Duodenal mucosa (tissue), 2 donors: Measurements from ENCODE around the gene UBL3.
A peak's percentile ranks its signal among the peaks of the same experiment; 100 is the strongest.

Experiments
- H3K27ac ChIP-seq: one replicate; pipeline ENCODE4 v1.7.0; 2013; ENCODE audit warnings: low read depth, low read length
- H3K27me3 ChIP-seq, 2 donors: one replicate each; pipeline ENCODE4 v1.7.0; 2013; ENCODE audit warnings: low read length in 2 of 2, control low read depth in 1 of 2; ENCODE audit not compliant: insufficient read depth in 2 of 2, control insufficient read depth in 1 of 2
- H3K36me3 ChIP-seq, 2 donors: one replicate each; pipeline ENCODE4 v1.7.0; 2013; ENCODE audit warnings: low read length in 2 of 2, control low read depth in 1 of 2; ENCODE audit not compliant: insufficient read depth in 2 of 2, control insufficient read depth in 1 of 2
- H3K4me1 ChIP-seq, 2 donors: one replicate each; pipeline ENCODE4 v1.7.0; 2013; ENCODE audit warnings: low read length in 2 of 2, control low read depth in 1 of 2; ENCODE audit not compliant: insufficient read depth in 2 of 2, control insufficient read depth in 1 of 2
- H3K4me3 ChIP-seq, 2 donors: one replicate each; pipeline ENCODE4 v1.7.0; 2013; ENCODE audit warnings: low read length in 2 of 2, low read depth in 1 of 2
- H3K9ac ChIP-seq, 2 donors: one replicate each; pipeline ENCODE4 v1.7.0; 2013; ENCODE audit warnings: low read length in 2 of 2, low read depth in 1 of 2
- H3K9me3 ChIP-seq, 2 donors: one replicate each; pipeline ENCODE4 v1.7.0; 2013; ENCODE audit warnings: low read length in 2 of 2, control low read depth in 1 of 2; ENCODE audit not compliant: control insufficient read depth in 1 of 2

Gene UBL3

GRCh38 chr13:29884671-29885430, 34.4 kb upstream of the UBL3 start:
- Histone ChIP-seq H3K9ac (no peak overlapping the region), H3K4me3 (no peak overlapping the region), H3K27ac (no peak overlapping the region)

GRCh38 chr13:29883941-29884518, 33.6 kb upstream of the UBL3 start:
- Histone ChIP-seq H3K9ac (no peak overlapping the region), H3K4me3 (no peak overlapping the region), H3K27me3 (no peaks in the 10 kb centered on the region), H3K27ac (no peak overlapping the region), H3K4me1 (peaks cover 5 to 22% of the 10 kb centered on the region in 2 donors), H3K36me3 (no peaks in the 10 kb centered on the region), H3K9me3 (no peaks in the 10 kb centered on the region)

More at GRCh38 chr13:29884671-29885430, 34.4 kb upstream of the UBL3 start:
- no peaks in the 10 kb centered on the region for H3K9me3 ChIP-seq
- peaks cover 5 to 22% of the 10 kb centered on the region in 2 donors for H3K4me1 ChIP-seq
- H3K27me3 ChIP-seq, result no peaks in the 10 kb centered on the region
- H3K36me3 ChIP-seq, result no peaks in the 10 kb centered on the region

DNA sequence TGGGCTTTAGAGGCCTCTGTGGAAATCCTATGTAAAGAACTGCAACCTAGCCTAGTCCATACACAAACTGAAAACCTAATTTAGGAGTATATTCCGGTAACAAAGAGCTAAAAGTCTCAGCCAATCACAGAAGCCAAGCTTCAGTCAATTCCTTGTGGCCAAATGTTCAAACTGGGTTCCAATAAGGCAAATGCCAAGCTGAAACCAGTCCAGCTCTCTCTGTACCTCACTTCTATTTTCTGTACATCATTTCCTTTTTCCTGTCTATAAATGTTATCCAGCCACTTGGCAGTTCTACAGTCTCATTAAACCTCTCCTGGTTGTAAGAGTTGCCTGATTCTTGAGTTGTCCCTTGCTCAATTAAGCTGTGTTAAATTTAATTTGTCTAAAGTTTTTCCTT, 31.7 kb upstream of the UBL3 start:
- no peaks in the 10 kb centered on the region for H3K9me3 ChIP-seq
- no peaks in the 10 kb centered on the region for H3K27me3 ChIP-seq
- H3K9ac ChIP-seq, result no peak overlapping the region
- H3K4me1 ChIP-seq, result peaks cover 5 to 32% of the 10 kb centered on the region in 2 donors
- no peak overlapping the region for H3K4me3 ChIP-seq
- H3K27ac ChIP-seq, result no peak overlapping the region
- no peaks in the 10 kb centered on the region for H3K36me3 ChIP-seq

GRCh38 chr13:29878101-29878500, 27.7 kb upstream of the UBL3 start:
- peaks cover 5 to 30% of the 10 kb centered on the region in 2 donors for H3K4me1 ChIP-seq
- no peaks in the 10 kb centered on the region for H3K9me3 ChIP-seq
- peak overlapping the region; percentile 7 to 34 for H3K4me3 ChIP-seq
- no peaks in the 10 kb centered on the region for H3K36me3 ChIP-seq
- H3K9ac ChIP-seq, result no peak overlapping the region
- no peaks in the 10 kb centered on the region for H3K27me3 ChIP-seq
- no peak overlapping the region for H3K27ac ChIP-seq

- no peak overlapping the region for H3K4me3 ChIP-seq
- H3K27ac ChIP-seq, result no peak overlapping the region
- H3K9ac ChIP-seq, result no peak overlapping the region
- H3K36me3 ChIP-seq, result no peaks in the 10 kb centered on the region
- peaks cover 5 to 27% of the 10 kb centered on the region in 2 donors for H3K4me1 ChIP-seq
- H3K9me3 ChIP-seq, result no peaks in the 10 kb centered on the region
- no peaks in the 10 kb centered on the region for H3K27me3 ChIP-seq
Observed at GRCh38 chr13:29877456-29878078, 27.1 kb upstream of the UBL3 start.

DNA sequence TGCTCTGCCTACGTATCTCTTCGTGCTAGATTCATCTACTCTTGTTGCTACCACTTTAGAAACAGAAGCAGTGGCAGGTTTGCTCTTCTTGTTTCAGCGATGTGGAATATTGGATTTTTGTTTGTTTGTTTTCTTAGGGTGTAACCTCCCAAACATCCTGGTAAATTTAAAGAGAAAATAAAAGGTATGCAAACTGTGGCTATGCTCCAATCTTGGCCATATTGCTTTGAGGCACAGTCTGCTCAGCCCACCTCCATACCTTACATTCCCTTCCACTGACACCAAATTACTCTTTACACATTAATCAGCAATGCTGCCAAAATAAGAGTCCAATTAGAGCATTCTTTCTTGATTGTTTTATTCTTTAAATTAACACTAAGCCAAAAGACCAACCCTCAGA, 25.2 kb upstream of the UBL3 start:
- Histone ChIP-seq H3K9me3 (no peaks in the 10 kb centered on the region), H3K27ac (no peak overlapping the region), H3K4me3 (no peak overlapping the region), H3K9ac (no peak overlapping the region), H3K4me1 (peaks cover 0 to 15% of the 10 kb centered on the region in 2 donors), H3K27me3 (no peaks in the 10 kb centered on the region), H3K36me3 (no peaks in the 10 kb centered on the region)

DNA sequence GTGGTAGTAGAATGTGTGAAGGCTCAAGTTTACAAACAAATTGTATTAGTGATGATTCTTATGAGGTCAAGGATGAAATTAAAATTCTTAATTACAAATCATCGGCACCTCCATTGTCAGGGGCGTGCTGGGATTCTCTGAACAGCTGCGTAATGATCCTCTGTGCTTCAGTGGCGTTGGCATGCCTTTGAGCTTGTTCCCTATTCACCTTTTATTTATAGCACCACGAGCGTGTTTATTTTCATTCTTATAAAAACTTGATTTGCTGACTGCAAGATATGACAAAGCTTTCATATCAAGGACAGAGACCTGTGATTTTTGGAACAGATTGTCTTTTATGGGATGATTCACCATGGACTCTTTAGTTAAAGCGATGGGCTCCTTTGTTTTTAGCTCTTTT, 18.2 kb upstream of the UBL3 start:
- no peaks in the 10 kb centered on the region for H3K27me3 ChIP-seq
- H3K9me3 ChIP-seq, result no peaks in the 10 kb centered on the region
- H3K27ac ChIP-seq, result no peak overlapping the region
- H3K9ac ChIP-seq, result no peak overlapping the region
- H3K36me3 ChIP-seq, result no peaks in the 10 kb centered on the region
- H3K4me3 ChIP-seq, result no peak overlapping the region
- no peaks in the 10 kb centered on the region for H3K4me1 ChIP-seq

DNA sequence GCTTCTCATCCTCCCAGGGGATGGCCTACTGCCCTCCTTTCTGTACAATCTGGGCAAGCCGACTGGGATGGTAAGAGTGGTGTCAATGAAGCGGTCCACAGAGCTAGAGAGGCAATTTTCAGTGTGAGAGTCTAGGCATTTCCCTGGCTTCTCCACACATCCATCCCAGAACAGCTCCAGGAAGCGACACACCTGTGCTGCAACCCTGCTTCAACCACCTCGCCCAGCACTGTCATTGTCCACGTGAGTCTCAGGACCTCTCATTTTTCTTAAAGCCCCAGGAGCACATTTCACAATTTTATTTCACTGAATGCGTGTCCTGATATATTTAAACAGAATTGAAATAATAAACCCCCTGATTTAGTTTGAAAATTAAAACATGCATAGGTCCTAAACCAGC, 15.5 kb upstream of the UBL3 start:
- Histone ChIP-seq H3K4me1 (no peaks in the 10 kb centered on the region), H3K4me3 (no peak overlapping the region), H3K27ac (no peak overlapping the region), H3K36me3 (no peaks in the 10 kb centered on the region), H3K9me3 (no peaks in the 10 kb centered on the region), H3K27me3 (no peaks in the 10 kb centered on the region), H3K9ac (no peak overlapping the region)

DNA sequence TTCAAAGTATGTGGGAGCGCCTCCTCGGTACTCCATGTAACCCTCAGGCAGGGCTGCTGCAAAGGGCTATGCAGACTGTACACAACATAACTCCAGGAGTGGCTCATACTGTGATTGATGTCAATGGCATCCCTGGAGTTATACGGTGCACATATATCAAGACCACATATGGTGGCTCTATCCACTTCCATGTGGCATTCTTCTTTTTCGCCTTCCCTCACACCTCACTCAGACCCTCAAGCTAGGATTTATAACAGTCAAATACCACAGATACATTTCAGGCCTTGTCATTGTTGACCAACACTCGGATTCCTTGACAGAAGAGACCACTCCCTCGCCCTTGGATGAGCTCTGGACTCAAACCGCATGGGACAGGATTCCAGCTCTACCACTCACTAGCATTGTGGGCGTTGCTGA, 11.3 kb upstream of the UBL3 start:
- Histone ChIP-seq H3K36me3 (no peaks in the 10 kb centered on the region), H3K9me3 (no peaks in the 10 kb centered on the region), H3K4me1 (no peaks in the 10 kb centered on the region), H3K9ac (no peak overlapping the region), H3K4me3 (no peak overlapping the region), H3K27me3 (no peaks in the 10 kb centered on the region), H3K27ac (no peak overlapping the region)

GRCh38 chr13:29859971-29860370, 9.6 kb upstream of the UBL3 start:
- Histone ChIP-seq H3K4me3 (no peak overlapping the region), H3K9me3 (no peaks in the 10 kb centered on the region), H3K27me3 (no peaks in the 10 kb centered on the region)

More at GRCh38 chr13:29859971-29860370, 9.6 kb upstream of the UBL3 start:
- Histone ChIP-seq H3K36me3 (no peaks in the 10 kb centered on the region), H3K4me1 (peaks cover 0 to 9% of the 10 kb centered on the region in 2 donors), H3K27ac (no peak overlapping the region), H3K9ac (no peak overlapping the region)
